Thyroid gland (tissue), 4 donors: ENCODE measurements around the gene FAM171A1. TPM values are rescaled to one million over a fixed set of nuclear protein-coding genes. Genes with fewer than 3 reads are reported as not detected.

Source experiments
- DNase-seq, 2 donors: peaks; one replicate each; pipeline ENCODE4 v3.0.0-alpha.2; 2019
- H3K27ac ChIP-seq, 3 donors: fragments of 200-600 bp; sonication (generic); 1 replicate in 2 of 3; 2 replicates in 1 of 3; pipeline ENCODE4 v1.5.1; 2016 to 2019; ENCODE audit warnings: mild to moderate bottlenecking in 1 of 3, moderate library complexity in 1 of 3
- H3K27me3 ChIP-seq: fragments of 200-600 bp; sonication (generic); one replicate; pipeline ENCODE4 v1.5.1; 2019
- H3K36me3 ChIP-seq, 2 donors: fragments of 200-600 bp; sonication (generic); one replicate each; pipeline ENCODE4 v1.5.1; 2016 to 2019
- H3K4me1 ChIP-seq, 2 donors: fragments of 200-600 bp; sonication (generic); one replicate each; pipeline ENCODE4 v1.5.1; 2017 to 2019
- H3K4me3 ChIP-seq, 3 donors: fragments of 200-600 bp; sonication (generic); replicated peaks in 1 of 3; 1 replicate in 2 of 3; 2 replicates in 1 of 3; pipeline ENCODE4 v1.5.1; 2016; ENCODE audit warnings: mild to moderate bottlenecking in 1 of 3
- H3K9me3 ChIP-seq: fragments of 200-600 bp; sonication (generic); one replicate; pipeline ENCODE4 v1.5.1; 2017
- POLR2A ChIP-seq, 2 donors: fragments of 450-650 bp; IDR thresholded peaks; one replicate each; pipeline ENCODE4 v1.6.1; 2017; ENCODE audit warnings: antibody characterized with exemption in 2 of 2, mild to moderate bottlenecking in 2 of 2, moderate library complexity in 1 of 2
- WGBS, 2 donors: methylation state at CpG; one replicate each; pipeline ENCODE4 v1.1.5; 2017; 5-methylcytosine and 5-hydroxymethylcytosine counted together
- intact Hi-C: fragments of 100-400 bp; cut with DNase I; formaldehyde crosslinking; loops from one replicate; pipeline ENCODE4 v1.15.1; 2023
- total RNA-seq, 4 donors: library from RNA; depleted of rRNA; stranded (reverse); fragments of >200 nt; gene quantifications; one replicate each; pipeline ENCODE4 v1.2.3, GENCODE V29; 2016
- TF ChIP-seq, protein P1 (sequence below), 6 experiments: fragments of 200-600 bp in 3 of 6; fragments of 450-650 bp in 3 of 6; sonication (generic) in 3 of 6; IDR thresholded peaks; one replicate each; pipeline ENCODE4 v1.5.1; 2016 to 2019; ENCODE audit warnings: antibody characterized with exemption in 6 of 6, mild to moderate bottlenecking in 2 of 6, inconsistent platforms in 1 of 6, moderate library complexity in 1 of 6

FAM171A1 gene
- total RNA-seq, 4 donors from 2014 or later: 10.2 to 14.9 (median 13.3) TPM

- intact Hi-C loops: no loop called here
- Histone ChIP-seq H3K9me3 (no peaks in the 10 kb centered on the region), H3K27me3 (no peaks in the 10 kb centered on the region), H3K4me1 (peaks cover 3 to 5% of the 10 kb centered on the region in 2 donors), H3K36me3 (no peaks in the 10 kb centered on the region), H3K27ac (no peak overlapping the region), H3K4me3 (no peak overlapping the region)
- no peak for TF ChIP-seq POLR2A (IDR thresholded peaks at IDR 0.05)
- TF ChIP-seq, protein P1, sequence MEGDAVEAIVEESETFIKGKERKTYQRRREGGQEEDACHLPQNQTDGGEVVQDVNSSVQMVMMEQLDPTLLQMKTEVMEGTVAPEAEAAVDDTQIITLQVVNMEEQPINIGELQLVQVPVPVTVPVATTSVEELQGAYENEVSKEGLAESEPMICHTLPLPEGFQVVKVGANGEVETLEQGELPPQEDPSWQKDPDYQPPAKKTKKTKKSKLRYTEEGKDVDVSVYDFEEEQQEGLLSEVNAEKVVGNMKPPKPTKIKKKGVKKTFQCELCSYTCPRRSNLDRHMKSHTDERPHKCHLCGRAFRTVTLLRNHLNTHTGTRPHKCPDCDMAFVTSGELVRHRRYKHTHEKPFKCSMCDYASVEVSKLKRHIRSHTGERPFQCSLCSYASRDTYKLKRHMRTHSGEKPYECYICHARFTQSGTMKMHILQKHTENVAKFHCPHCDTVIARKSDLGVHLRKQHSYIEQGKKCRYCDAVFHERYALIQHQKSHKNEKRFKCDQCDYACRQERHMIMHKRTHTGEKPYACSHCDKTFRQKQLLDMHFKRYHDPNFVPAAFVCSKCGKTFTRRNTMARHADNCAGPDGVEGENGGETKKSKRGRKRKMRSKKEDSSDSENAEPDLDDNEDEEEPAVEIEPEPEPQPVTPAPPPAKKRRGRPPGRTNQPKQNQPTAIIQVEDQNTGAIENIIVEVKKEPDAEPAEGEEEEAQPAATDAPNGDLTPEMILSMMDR (IDR thresholded peaks at IDR 0.05): no peak
- DNase-seq: peak; percentile 5 to 15
- WGBS, 2 donors: 63 to 75% methylated on average over 16 of the region's 16 CpGs
Observed at GRCh38 chr10:15169555-15170401, 201.3 kb downstream of the FAM171A1 start.

- Histone ChIP-seq H3K27ac (no peak overlapping the region), H3K9me3 (no peaks in the 10 kb centered on the region), H3K27me3 (no peaks in the 10 kb centered on the region), H3K36me3 (no peaks in the 10 kb centered on the region), H3K4me3 (no peak overlapping the region), H3K4me1 (peaks cover 3 to 5% of the 10 kb centered on the region in 2 donors)
- WGBS, 2 donors: 40 to 43% methylated on average over 14 of the region's 44 CpGs
- intact Hi-C loops: no loop called here
- peak; percentile 92 to 95 for DNase-seq
- TF ChIP-seq, protein P1 (IDR thresholded peaks at IDR 0.05): no peak
- TF ChIP-seq POLR2A (IDR thresholded peaks at IDR 0.05): peak in 1 of 2 donors; percentile 47
Observed at GRCh38 chr10:15168786-15169554, 202.1 kb downstream of the FAM171A1 start.

DNA sequence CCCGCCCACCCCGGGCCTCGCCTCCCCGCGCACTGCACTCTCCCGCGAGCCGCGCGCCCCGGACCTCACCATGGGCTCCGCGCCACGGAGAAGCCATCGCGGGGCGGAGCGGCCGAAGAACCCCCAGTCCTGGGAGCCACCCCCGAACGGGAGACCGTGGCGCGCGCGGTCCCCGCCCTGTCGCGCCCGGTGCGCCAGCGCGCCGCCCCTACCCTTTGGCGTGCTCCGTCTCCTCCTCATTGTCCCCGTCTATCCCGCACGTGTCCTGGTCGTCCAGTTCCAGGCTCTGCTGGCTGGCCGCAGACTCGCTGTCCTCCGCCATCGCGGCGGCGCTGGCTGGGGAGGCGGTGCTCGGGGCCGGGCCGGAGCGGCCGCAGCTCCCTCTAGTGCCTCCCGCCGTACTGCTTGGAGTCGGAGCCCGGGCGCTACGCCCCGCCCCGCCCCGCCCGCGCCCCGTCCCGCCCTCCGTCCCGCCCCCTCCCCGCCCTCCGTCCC lies 202.8 kb downstream of the FAM171A1 start, which contains the start of gene NMT2:
NMT2 (minus strand) TSS at position 403 of the 495 bp plus-strand sequence; CDS start at position 322, 81 bp downstream.
- TF ChIP-seq, protein P1 (IDR thresholded peaks at IDR 0.05): peak in 2 of 6 experiments; percentile 44 to 51
- TF ChIP-seq POLR2A (IDR thresholded peaks at IDR 0.05): peak in 1 of 2 donors; percentile 95
- DNase-seq: peak; percentile 86 to 87
- Histone ChIP-seq H3K4me3 (peak within 1 kb of the TSS; percentile 51 to 92 (median 69)), H3K27ac (peak within 1 kb of the TSS; percentile 48 to 82 (median 74)), H3K36me3 (no peaks in the 10 kb centered on the region), H3K9me3 (no peaks in the 10 kb centered on the region), H3K4me1 (peaks cover 3 to 5% of the 10 kb centered on the region in 2 donors), H3K27me3 (no peaks in the 10 kb centered on the region)
- intact Hi-C loops: no loop called here
- 0% methylated on average over 16 of the region's 70 CpGs; no CpG with 5 or more reads in 1 of the 2 donors for WGBS, 2 donors

DNA sequence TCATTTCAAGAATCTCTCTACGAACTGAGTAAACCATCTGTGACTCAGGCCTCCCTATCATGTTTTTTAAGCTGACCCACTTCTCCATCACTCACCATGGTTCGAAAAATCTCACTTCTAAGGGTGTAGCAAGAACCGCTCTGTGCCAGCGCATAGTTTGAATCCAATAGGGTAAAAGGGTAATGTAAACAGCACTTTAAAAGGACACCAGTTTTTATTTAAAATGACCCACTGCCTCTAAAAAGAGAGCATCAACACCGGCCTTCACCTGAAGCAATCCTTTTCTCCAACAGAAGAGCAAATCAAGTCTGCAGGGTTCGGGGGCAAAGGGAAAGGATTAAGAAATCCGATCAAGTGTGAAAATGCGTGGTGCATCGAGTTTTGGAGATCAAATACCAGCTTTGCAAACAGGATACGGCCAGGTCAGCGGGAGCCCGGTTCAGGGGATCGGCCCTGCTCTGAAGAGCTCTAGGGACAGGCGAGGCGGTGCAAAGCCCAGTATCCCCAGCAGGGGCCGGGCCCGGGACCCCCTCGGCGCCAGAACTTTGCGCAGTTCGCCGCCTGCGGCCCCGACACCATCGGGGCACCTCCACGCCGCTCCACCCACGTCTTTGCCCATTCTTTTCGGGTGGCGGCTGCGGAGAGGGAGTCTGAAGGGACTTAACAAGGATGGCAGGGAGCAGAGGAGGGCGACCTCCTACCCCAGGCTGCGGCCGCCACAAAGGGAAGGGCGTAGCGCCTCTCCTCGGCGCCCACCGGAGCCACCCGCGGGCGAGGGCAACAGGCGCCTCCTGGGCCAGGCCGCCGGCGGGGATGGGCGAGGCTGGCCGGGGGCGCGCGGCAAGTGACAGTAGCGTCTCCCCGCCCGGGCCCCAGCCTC lies 203.4 kb downstream of the FAM171A1 start:
- H3K27me3 ChIP-seq: no peaks in the 10 kb centered on the region
- H3K36me3 ChIP-seq: no peaks in the 10 kb centered on the region
- DNase-seq: peak; percentile 49 to 60
- peak overlapping the region; percentile 48 to 82 (median 74) for H3K27ac ChIP-seq
- intact Hi-C loops: no loop called here
- 3 to 7% methylated on average over 14 to 49 of the region's 54 CpGs for whole genome bisulfite sequencing, 2 donors
- peaks cover 3 to 5% of the 10 kb centered on the region in 2 donors for H3K4me1 ChIP-seq
- H3K4me3 ChIP-seq: peak overlapping the region; percentile 51 to 92 (median 69)
- TF ChIP-seq, protein P1 (IDR thresholded peaks at IDR 0.05): peak in 5 of 6 experiments; percentile 19 to 47 (median 28)
- no peak for TF ChIP-seq POLR2A (IDR thresholded peaks at IDR 0.05)
- no peaks in the 10 kb centered on the region for H3K9me3 ChIP-seq
